SKM-1 treated with dmso at 0.1 percent for 144 hours (cell line): Measurements from ENCODE around the gene JMJD4.

Source experiments
- DNase-seq: peaks from one replicate; lab custom pipeline; 2025; ENCODE audit not compliant: unreplicated experiment; lab: John Stamatoyannopoulos, UW

Gene JMJD4

GRCh38 chr1:227769047-227769935, 34.2 kb upstream of the JMJD4 start:
- no peak for DNase-seq

GRCh38 chr1:227768640-227769039, 33.5 kb upstream of the JMJD4 start:
- no peak for DNase-seq

GRCh38 chr1:227768125-227768439, 33.0 kb upstream of the JMJD4 start:
- no peak for DNase-seq

- no peak for DNase-seq
Observed at GRCh38 chr1:227767401-227768124, 32.5 kb upstream of the JMJD4 start.

- no peak for DNase-seq
Observed at GRCh38 chr1:227766653-227767277, 31.7 kb upstream of the JMJD4 start.

GRCh38 chr1:227766015-227766634, 31.0 kb upstream of the JMJD4 start:
- DNase-seq: peak; percentile 19

GRCh38 chr1:227765261-227766014, 30.3 kb upstream of the JMJD4 start:
- no peak for DNase-seq

GRCh38 chr1:227764019-227764391, 28.9 kb upstream of the JMJD4 start:
- DNase-seq: no peak

GRCh38 chr1:227763246-227764018, 28.3 kb upstream of the JMJD4 start:
- DNase-seq: no peak

GRCh38 chr1:227762231-227762911, 27.3 kb upstream of the JMJD4 start:
- peak; percentile 70 for DNase-seq

- no peak for DNase-seq
Observed at GRCh38 chr1:227761621-227762230, 26.6 kb upstream of the JMJD4 start.

- no peak for DNase-seq
Observed at GRCh38 chr1:227760377-227760776, 25.3 kb upstream of the JMJD4 start.

- no peak for DNase-seq
Observed at GRCh38 chr1:227759341-227760300, 24.5 kb upstream of the JMJD4 start.

- DNase-seq: no peak
Observed at GRCh38 chr1:227758366-227758765, 23.3 kb upstream of the JMJD4 start.

GRCh38 chr1:227757781-227758180, 22.7 kb upstream of the JMJD4 start:
- DNase-seq: no peak

- no peak for DNase-seq
Observed at GRCh38 chr1:227756172-227756959, 21.3 kb upstream of the JMJD4 start.

- DNase-seq: no peak
Observed at GRCh38 chr1:227754958-227755357, 19.9 kb upstream of the JMJD4 start.
